ENCODE results near the gene CPNE5.

DNA sequence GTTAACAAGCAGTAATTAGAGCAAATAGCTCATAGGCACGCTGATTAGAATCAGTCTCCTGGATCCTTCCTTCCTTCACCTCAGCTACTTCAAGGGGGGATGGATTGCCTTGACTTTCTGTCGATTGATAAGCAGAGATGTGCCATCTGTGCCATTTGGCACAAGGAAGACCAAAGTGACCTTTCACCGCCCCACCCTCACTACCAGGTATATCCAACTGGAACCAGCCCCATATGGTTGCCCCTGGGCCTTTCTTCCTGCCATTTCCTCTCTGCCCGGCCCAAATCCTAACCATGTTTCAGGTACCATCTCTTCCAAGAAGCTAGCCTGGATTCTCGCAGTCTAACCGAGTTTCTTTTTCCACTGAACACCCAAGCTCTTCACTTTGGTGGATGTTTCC lies 8.7 kb upstream of the CPNE5 start:
- TF ChIP-seq, protein P1, sequence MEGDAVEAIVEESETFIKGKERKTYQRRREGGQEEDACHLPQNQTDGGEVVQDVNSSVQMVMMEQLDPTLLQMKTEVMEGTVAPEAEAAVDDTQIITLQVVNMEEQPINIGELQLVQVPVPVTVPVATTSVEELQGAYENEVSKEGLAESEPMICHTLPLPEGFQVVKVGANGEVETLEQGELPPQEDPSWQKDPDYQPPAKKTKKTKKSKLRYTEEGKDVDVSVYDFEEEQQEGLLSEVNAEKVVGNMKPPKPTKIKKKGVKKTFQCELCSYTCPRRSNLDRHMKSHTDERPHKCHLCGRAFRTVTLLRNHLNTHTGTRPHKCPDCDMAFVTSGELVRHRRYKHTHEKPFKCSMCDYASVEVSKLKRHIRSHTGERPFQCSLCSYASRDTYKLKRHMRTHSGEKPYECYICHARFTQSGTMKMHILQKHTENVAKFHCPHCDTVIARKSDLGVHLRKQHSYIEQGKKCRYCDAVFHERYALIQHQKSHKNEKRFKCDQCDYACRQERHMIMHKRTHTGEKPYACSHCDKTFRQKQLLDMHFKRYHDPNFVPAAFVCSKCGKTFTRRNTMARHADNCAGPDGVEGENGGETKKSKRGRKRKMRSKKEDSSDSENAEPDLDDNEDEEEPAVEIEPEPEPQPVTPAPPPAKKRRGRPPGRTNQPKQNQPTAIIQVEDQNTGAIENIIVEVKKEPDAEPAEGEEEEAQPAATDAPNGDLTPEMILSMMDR (IDR thresholded peaks at IDR 0.05; ENCODE audit: low read depth, low read length): no peak
- no peak for TF ChIP-seq EZH2phosphoT487 (IDR thresholded peaks at IDR 0.05; ENCODE audit: low read depth)

Measured in OCI-LY3 (cell line).